GM10266 (cell line): ENCODE measurements around the gene SCARF2.
A peak's percentile ranks its signal among the peaks of the same experiment; 100 is the strongest.

ENCODE experiments used
- DNase-seq: peaks from one replicate; pipeline ENCODE4 v3.0.0; 2012; ENCODE audit errors: extremely low spot score
- TF ChIP-seq, protein P1 (sequence below): IDR thresholded peaks from 2 replicates; pipeline ENCODE4 v1.5.1; 2012; ENCODE audit warnings: mild to moderate bottlenecking, low read depth; ENCODE audit not compliant: control insufficient read depth, insufficient read depth; ENCODE audit errors: missing control alignments

The SCARF2 gene

DNA sequence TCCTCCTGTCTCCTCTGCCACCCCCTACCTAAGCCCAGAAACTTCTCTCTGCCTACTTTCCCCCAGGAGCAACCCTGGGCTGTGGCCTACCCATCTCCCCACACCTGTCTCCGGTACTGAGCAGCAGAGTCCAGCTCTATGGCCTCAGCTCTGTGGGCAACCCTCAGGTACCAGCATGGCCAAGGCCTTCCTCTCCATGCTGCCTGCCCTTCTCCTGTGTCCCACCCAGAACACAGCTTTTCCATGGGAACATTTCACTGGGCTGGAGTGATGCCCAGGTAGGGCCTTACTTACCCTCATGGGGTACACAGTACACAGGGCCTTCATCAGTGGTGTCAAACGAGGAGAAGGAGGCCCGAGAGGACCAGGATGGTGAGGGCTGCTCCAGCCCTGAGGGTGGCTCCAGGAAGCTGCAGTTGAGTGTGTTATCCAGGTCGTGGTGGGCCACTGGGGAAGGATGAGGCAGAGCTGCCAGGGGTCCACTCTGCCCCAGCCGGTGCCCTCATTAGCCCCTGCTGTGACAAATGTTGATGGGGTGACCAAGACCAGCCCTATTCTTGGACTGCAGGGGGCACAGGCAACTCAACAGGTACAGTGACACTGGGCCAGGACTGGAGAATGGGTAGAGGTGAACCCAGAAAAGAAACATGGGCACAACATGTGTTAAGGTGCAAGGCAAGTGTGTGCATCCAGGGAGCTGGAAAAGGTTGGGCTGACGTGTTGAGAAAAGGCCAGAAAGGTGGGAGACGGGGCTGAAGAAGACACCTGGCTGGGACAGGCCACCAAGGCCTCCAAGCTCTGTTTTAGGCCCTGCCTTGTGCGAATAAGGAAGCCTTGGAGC lies 10.3 kb downstream of the SCARF2 start:
- TF ChIP-seq, protein P1, sequence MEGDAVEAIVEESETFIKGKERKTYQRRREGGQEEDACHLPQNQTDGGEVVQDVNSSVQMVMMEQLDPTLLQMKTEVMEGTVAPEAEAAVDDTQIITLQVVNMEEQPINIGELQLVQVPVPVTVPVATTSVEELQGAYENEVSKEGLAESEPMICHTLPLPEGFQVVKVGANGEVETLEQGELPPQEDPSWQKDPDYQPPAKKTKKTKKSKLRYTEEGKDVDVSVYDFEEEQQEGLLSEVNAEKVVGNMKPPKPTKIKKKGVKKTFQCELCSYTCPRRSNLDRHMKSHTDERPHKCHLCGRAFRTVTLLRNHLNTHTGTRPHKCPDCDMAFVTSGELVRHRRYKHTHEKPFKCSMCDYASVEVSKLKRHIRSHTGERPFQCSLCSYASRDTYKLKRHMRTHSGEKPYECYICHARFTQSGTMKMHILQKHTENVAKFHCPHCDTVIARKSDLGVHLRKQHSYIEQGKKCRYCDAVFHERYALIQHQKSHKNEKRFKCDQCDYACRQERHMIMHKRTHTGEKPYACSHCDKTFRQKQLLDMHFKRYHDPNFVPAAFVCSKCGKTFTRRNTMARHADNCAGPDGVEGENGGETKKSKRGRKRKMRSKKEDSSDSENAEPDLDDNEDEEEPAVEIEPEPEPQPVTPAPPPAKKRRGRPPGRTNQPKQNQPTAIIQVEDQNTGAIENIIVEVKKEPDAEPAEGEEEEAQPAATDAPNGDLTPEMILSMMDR: no peak
- peak; percentile 33 for DNase-seq

DNA sequence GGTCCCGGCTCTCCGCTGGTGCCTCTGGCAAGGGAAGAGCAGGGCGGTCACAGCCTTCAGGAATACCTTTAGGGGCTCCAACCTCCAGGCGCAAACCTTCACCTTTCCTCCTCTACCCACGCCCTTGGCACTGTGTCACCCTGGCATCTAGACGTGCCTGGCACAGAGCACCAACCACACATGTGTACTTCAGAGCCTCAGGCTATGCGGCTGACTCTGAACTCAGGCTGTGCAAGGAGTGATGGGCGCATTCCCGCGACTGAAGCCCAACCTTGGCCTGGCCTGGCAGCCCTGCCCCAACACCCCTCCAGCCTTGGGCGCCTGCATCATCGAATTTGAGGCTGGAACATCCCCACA lies 11.4 kb downstream of the SCARF2 start:
- no peak for DNase-seq

DNA sequence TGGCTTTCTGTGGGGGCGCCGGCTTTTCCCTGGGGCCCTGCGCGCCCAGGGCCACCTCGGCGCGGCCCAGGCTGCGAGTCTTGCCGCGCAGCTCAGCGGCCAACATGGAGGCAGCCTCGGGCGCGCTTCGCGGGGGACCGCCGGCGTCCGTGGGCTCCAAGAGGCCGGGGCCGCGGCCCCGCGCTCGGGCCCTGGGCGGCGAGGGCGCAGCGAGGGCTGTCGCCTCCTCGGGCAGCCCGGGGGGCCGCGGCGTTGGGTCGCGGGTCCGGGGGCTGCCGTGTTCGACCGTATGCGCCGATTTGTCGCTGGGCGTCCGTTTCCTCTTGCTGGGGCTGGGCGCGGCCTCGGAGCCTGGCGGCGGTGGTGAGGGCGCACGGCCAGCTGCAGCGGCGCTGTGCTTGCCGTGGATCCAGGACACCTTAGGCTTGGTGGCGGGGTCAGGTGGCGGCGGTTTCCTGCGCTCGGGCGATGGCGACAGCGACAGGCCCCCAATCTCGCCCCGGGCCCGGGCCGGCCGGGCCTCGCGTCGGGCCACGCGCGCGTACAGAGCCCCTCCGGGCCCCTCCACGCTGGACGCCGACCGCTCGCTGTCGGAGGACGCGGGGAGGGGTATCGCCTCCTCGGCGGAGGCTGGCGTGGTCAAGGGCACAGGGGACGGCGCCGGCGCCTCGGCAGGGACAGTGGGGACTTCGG lies 11.9 kb downstream of the SCARF2 start:
- DNase-seq: no peak
- TF ChIP-seq, protein P1: no peak

More for the DNA sequence above, 11.4 kb downstream of the SCARF2 start:
- TF ChIP-seq, protein P1: no peak

DNA sequence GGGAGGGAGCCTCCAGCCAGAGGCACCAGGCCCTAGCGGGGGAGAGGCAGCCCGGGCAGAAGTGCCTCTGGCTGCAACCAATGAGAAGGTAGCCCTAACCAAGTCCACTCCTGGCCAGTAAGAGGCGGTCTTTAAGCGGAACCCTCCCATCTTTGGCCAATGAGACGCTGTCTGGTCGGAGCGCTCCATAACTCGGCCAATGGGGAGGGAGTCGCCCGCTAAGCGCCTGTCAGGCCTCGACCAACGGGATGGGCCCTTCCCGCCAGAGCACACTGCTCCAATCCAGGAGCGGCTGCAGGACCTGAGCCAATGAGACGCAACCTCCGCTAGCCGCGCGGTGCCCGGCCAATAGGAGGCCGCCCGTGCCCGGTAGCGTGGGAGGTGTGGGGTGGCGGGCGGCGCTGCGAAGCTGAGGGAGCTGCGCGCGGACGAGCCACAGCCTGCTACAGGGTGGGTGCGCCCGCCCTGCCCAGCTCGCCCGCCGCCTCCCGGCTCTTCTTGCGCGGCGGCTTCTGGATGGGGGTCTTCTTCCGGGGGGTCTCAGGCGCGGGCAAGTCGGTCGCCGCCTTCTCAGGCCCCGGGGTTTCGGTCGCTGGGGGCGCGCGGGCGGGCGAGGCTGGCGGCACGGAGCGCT lies 12.6 kb downstream of the SCARF2 start:
- no peak for DNase-seq
- TF ChIP-seq, protein P1: no peak

DNA sequence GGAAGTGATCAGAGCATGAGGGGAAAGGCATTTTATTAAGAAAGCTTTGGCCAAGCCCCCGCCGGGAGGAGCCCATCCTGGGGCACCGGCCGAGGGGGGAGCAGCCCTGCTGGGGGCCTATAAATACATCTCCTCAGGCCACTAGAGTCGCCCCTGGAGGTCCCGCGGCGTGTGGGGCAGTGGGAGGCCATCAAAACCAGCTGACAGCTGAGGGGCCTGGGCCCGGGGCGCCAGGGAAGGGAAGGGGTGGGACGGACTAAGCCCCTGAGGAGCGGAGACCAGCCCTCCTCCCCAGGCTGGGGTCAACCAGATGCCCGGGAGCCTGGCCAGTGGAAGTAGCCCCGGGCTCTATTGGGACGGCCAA lies 13.1 kb downstream of the SCARF2 start:
- DNase-seq: no peak
- TF ChIP-seq, protein P1: no peak

DNA sequence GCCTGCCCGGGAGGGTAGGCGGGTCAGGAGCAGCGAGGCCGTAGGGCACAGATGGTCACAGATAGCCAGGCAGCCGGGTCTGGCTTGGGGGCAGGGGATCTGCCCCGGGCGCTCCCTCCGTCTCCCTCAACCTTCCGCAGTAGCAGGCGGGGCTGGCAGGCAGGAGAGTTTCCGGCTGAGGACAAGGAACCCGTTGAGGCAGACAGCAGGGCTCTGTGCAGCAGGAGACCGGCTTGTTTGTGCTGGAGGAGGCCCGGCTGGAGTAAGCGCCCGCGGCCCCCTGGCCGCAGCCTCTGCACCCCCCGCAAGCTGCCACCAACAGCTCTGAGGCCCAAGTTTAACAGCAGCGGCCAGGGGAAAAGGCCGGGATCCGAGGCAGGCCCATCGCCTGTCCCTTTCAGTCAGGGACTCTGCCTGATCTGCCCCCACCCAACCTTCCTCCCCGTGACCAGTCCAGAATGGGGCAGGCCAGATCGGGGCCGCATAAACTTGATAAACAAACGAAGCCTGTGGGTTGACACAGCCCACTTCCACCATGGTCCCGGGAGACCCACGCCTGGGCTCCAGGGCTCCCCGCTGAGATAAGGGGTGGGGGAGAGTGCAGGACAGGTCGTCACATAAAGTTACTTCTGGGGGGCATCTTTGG lies 13.6 kb downstream of the SCARF2 start:
- DNase-seq: no peak

More for the DNA sequence above, 13.6 kb downstream of the SCARF2 start:
- TF ChIP-seq, protein P1: no peak
